KBM-7 (cell line): Measurements from ENCODE around the gene P4HA2.
A peak's percentile ranks its signal among the peaks of the same experiment; 100 is the strongest.

Experiments used
- DNase-seq: peaks from one replicate; pipeline ENCODE4 v3.0.0-alpha.2; 2015
- in situ Hi-C: fragments of 300-500 bp; cut with MboI; formaldehyde crosslinking; loops from 2 replicates; pipeline ENCODE4 v1.14.3; 2020; ENCODE audit warnings: low sequenced_read_pairs, low pct_unique_long_range_greater_than_20kb, mixed read lengths

P4HA2 gene

GRCh38 chr5:132265336-132266030 is 37.8 kb upstream of the P4HA2 start:
- in situ Hi-C loops = no loop called here
- DNase-seq = no peak

DNA sequence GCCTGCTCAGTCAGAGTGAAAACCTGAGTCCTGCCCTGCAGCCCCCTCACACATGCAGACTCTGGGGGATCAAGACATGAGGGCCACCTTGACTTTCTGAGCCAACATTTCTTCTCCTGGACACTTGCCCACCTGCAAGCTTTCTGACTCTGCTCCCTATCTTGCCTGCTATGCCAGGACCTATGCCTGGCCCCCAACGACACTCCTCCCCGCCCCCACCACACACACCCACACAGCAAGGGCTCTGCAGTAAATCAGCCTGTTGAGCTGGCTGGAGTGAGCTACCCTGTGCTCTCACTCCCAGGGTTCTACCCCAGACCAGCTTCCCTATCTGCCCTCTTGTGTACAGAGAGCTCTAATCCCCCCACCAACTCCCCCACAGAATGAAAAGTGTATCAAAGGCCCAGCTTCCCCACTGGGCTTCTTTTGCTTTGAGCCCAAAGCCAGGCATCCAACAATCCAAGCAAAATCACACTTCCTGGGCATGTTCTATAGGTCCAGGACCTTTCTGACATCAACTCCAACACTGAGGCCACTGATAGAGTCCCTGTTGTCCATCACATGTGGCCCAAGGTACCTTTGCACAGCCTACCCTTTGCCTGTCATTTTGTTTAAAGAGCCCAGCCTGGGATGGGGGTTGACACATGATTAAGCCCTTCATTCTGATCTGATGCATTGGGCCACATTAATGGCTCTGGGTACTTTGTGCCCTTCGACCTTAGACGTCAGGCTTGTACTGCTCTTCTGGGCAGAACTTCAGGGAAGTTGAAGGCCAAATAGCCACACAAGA is 37.1 kb upstream of the P4HA2 start:
- DNase-seq = no peak
- in situ Hi-C loops = no loop called here

DNA sequence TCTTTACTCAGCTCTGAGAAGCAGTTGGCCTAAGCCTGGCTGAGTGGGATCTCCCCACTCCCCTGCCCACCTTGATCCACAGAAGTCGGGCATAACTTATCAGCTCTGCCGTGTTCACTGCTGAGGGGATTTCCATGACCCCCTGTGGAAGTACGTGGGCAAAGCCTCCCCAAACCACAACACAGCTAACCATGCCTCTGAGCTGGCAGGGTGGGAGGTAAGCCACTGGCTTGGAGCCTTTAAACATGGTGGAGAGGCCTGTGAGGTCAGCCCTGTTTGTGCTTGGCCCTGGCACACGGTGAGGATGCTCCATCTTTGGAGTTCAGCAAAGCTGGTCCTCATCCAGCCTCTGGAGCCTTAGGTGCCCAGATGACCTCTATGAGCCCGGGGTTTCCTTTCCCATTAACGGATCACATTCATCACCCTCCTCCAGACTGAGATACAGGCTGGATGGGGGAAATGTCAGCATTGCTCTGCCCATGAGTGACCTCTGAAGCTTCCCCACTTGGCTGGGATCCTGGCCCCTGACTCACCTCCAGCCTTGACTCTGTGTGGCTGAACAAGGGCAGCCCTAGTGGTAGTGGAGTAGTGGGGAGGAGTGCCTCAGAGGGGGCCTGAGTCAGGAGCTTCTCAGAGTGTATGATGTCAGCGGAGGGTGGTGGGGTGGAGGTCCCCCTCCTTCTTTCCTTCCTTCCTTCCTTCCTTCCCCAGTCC is 36.1 kb upstream of the P4HA2 start:
- no peak for DNase-seq
- in situ Hi-C loops = no loop called here

- no peak for DNase-seq
Observed at GRCh38 chr5:132262882-132263547, 35.4 kb upstream of the P4HA2 start.

DNA sequence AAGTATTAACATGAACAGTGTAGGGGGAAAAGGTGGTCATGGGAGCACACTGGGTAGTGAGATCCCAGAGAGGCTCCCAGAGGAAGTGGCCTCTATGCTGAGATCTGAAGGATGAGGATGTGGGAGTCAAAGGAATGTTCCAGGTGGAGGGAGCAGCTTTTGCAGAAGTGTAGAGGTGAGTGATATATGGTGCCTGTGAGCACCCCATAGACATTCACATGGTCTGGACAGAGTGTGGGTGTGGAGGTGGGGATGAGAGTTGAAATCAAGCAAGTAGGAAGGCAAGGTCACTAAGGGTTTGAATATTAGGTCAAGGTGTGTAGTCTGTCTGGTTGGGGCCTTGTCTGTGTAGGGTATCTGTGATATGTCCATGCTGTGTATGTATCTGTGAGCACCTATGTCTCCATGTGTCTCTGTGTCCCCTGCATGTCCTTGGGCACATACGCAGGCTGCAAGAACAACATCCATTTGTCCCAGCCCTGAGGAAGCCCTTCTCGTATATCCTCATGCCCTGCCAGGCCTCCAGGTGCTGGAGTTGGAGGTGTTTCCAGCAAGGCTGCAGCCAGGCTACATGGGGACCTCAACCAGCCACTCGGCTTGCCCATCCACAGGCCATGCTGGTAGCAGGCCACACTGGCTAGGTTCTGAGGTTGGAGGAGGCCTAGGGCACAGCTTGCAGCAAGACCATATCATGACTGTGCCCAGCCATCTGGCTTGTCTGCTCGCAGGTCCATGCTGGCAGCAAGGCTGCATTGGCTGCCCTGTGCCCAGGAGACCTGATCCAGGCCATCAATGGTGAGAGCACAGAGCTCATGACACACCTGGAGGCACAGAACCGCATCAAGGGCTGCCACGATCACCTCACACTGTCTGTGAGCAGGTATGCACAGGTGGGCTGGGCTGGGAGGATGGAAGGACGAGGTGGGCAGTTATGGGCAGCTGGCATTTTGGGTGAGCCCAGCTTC is 34.5 kb upstream of the P4HA2 start:
- in situ Hi-C loops = no loop called here
- DNase-seq = no peak

More at GRCh38 chr5:132262882-132263547, 35.4 kb upstream of the P4HA2 start:
- in situ Hi-C loops = no loop called here

DNA sequence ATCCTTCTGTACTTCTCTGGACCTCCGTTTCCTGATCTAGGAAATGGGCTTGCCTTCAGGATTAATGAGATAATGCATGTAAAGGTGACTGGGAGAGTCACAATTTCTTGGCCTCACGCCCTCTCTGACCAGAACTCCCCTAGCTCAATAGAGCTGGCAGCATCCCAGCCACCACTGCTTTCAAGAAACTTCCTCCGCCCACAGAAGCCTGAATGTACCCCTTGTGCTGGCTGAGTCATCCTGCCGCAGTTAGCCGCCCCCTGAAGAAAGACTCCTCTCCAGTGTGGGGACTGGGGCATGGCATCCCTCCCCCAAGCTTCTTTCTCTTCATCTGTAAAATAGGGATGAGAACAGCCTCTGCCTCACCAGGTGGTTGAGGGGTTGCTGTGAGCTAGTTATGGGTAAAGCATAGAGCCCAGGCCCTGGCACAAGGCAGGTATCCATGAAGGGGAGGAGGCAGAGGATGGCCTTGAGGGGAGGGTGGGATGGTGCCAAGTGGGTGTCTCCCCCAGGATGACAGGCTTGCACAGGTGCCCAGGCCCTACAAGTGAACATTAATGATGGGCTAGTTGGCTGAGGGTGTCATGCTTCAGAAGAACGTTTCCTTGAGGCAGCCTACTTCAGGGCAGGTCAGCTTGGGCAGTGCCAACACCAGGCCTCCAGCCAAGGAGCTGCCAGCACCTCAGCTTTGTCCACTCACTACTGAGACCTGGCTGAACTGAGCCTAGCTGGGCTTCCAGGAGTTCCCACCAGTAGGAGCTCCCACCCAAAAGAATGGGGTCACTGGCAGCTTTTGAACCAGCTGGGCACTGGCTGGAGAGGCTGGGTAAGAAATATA is 33.3 kb upstream of the P4HA2 start:
- DNase-seq = peak; percentile 48
- in situ Hi-C loops = no loop called here

GRCh38 chr5:132260051-132260450 is 32.4 kb upstream of the P4HA2 start:
- no peak for DNase-seq
- in situ Hi-C loops = no loop called here

DNA sequence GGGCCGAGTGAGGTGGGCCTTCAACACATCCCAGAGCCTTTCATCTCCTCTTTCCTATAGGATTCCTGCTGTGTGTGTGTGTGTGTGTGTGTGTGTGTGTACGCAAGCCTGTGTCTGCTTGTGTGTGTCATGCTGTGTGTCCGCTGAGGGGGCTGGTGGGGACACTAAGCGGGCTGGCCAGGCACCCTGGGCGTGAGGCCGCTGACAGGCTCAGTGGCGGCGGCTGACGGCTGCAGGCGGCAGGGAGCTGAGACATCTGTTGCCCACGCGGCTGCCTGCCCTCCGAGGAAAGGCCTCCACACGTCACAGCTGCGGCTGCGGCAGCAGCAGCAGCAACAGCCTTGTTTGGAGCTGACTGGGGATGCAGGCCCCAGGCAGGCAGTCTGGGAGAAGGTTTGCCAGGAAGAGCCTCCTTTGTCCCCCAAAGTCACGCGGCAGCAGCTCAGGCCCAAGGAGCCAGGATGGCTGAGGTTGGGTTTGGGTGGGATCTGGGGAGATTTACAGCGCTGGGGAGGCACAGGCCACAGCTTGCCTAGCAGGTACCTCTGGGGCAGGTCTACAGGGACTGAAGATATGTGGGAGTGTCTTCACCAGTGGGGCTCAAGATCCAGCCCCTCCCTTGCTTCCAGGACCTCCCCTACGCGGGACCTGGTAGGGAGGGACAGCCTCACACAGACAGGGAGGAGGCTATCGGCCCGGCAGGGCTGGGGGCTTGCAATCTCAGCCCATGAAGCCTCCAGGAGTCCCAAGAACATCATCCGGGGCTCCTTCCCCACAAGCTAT is 31.6 kb upstream of the P4HA2 start:
- in situ Hi-C loops = no loop called here

GRCh38 chr5:132258102-132259068 is 30.7 kb upstream of the P4HA2 start:
- in situ Hi-C loops = no loop called here
- no peak for DNase-seq

More for the DNA sequence above, 31.6 kb upstream of the P4HA2 start:
- no peak for DNase-seq

- in situ Hi-C loops = no loop called here
- DNase-seq = no peak
Observed at GRCh38 chr5:132257131-132258101, 29.8 kb upstream of the P4HA2 start, which contains the start of gene PDLIM4. TSS of gene PDLIM4 (plus strand) at chr5:132257696. CDS start at chr5:132257735, 39 bp downstream.

GRCh38 chr5:132256783-132257130 is 29.1 kb upstream of the P4HA2 start:
- no peak for DNase-seq
- in situ Hi-C loops = no loop called here

DNA sequence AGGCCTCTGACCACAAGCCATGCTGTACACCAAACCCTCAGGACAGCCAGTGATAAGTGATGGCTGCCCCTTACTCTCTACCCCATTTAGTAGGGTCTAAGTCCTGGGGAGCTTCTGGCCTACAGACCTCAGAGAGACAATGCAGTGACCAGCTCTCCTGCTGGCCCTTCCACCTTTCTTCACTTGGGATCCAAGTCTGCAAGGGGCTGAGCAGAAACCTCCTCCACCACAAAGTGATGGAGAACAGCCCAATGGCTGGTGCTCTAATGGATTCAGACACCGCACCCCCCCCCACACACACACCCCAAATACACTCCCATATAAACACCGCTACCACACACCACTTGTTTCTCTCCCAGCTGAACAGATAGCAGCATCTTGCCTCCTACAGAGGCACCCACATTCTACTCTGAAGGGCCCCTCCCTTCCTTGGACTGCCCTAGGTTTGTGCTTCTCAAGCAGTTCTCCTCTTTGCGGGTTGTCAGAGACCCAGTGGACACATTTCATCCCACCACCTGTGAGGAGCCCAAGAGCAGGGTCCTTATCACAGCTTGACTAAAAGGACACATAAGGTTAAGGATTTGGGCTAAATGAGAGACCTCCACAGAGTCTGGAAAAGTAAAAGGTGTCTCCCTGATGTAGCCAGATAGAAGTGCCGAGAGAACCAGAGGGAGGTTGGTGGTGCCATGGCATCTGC is 28.6 kb upstream of the P4HA2 start:
- no peak for DNase-seq
- in situ Hi-C loops = no loop called here

- in situ Hi-C loops = no loop called here
- DNase-seq = no peak
Observed at GRCh38 chr5:132254321-132254977, 26.8 kb upstream of the P4HA2 start.
